HG03575 (cell line): ENCODE data around the gene MYDGF.

Experiments used
- ATAC-seq: cut with Tn5 transposase; IDR thresholded peaks from one replicate; pipeline ENCODE4 v1.9.1; 2021; ENCODE audit not compliant: unreplicated experiment, insufficient number of reproducible peaks, low FRiP score; ENCODE audit errors: extremely low read depth

MYDGF gene

GRCh38 chr19:4702764-4703163 lies 32.6 kb upstream of the MYDGF start:
- ATAC-seq: no peak

GRCh38 chr19:4701557-4701956 lies 31.4 kb upstream of the MYDGF start:
- ATAC-seq: no peak

GRCh38 chr19:4700693-4700970 lies 30.5 kb upstream of the MYDGF start:
- ATAC-seq: no peak

- ATAC-seq: no peak
These were observed 29.9 kb upstream of the MYDGF start for GRCh38 chr19:4699826-4700692.

- no peak for ATAC-seq
These were observed 27.2 kb upstream of the MYDGF start for GRCh38 chr19:4697304-4697703.

- ATAC-seq: no peak
These were observed 25.1 kb upstream of the MYDGF start for GRCh38 chr19:4695224-4695731.

- ATAC-seq: no peak
These were observed 24.3 kb upstream of the MYDGF start for GRCh38 chr19:4694211-4694987.

- no peak for ATAC-seq
These were observed 23.5 kb upstream of the MYDGF start for GRCh38 chr19:4693471-4694121.

GRCh38 chr19:4693078-4693350 lies 22.9 kb upstream of the MYDGF start:
- ATAC-seq: no peak

GRCh38 chr19:4692251-4693077 lies 22.3 kb upstream of the MYDGF start:
- ATAC-seq: no peak

GRCh38 chr19:4691373-4691772 lies 21.2 kb upstream of the MYDGF start:
- ATAC-seq: no peak

GRCh38 chr19:4690361-4690760 lies 20.2 kb upstream of the MYDGF start:
- ATAC-seq: no peak

- ATAC-seq: no peak
These were observed 19.3 kb upstream of the MYDGF start for GRCh38 chr19:4689403-4689802.

- ATAC-seq: no peak
These were observed 18.4 kb upstream of the MYDGF start for GRCh38 chr19:4688587-4688986.

- ATAC-seq: no peak
These were observed 17.3 kb upstream of the MYDGF start for GRCh38 chr19:4687396-4687795.

- ATAC-seq: no peak
These were observed 16.6 kb upstream of the MYDGF start for GRCh38 chr19:4686700-4687099.

GRCh38 chr19:4684312-4685095 lies 14.4 kb upstream of the MYDGF start:
- ATAC-seq: no peak

- no peak for ATAC-seq
These were observed 12.5 kb upstream of the MYDGF start for GRCh38 chr19:4682417-4683200.
